ENCODE measurements around the gene PDE1C.
A peak's percentile ranks its signal among the peaks of the same experiment; 100 is the strongest.

PDE1C gene

DNA sequence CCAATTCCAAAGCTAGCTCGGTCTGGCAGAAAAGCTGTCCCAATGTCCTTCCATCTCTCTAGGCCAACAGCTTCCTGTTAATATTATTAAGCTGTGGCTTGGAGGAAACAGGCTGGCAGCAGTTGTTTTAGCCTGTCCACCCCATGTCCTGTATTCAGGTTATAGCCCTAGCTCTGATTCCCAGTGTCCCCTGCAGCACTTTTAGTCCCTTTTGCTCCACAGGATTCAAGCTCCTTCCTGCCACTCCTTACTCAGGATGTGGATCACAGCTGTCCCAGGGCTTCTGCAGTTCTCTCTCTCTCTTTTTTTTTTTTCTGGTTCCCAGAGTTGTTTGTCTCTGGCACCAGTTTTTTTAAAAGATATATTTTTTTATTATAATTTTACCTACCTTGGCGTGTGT lies 298.0 kb downstream of the PDE1C start:
- no peak for DNase-seq (ENCODE audit: low spot score)

DNA sequence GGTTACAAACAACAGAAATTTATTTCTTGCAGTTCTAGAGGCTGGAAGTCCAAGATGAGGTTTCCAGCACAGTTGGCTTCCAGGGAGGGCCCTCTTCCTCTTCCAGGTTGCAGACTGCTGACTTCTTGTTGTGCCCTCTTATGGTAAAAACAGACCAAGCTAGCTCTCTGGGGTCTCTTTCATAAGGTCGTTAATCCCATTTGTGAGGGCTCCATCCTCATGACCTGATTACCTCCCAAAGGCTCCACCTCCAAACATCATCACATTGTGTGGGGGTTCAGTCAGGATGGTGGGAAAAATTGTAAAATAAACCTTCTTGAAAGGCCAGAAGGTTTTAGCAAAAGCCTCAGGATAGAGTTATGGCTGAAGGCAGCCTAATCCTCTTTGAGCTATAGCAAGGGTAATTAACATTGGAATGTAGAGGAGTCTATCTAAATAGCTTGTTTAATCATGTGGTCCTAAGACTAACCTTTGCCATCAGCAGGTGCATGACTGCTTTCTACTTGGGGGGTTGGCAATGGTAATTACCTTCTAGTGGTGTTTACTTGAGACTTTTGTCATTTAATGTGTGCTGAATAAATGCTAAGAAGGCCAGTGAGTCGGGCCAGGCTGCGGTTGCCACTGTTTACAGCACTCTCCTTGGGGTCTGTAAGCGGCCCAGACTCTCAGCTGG lies 302.4 kb downstream of the PDE1C start:
- peak; percentile 56 for DNase-seq (ENCODE audit: low spot score)

- no peak for DNase-seq (ENCODE audit: low spot score)
These were observed 305.7 kb downstream of the PDE1C start for GRCh38 chr7:31764462-31764861.

- DNase-seq (ENCODE audit: low spot score): no peak
These were observed 306.7 kb downstream of the PDE1C start for GRCh38 chr7:31763548-31763947.

DNA sequence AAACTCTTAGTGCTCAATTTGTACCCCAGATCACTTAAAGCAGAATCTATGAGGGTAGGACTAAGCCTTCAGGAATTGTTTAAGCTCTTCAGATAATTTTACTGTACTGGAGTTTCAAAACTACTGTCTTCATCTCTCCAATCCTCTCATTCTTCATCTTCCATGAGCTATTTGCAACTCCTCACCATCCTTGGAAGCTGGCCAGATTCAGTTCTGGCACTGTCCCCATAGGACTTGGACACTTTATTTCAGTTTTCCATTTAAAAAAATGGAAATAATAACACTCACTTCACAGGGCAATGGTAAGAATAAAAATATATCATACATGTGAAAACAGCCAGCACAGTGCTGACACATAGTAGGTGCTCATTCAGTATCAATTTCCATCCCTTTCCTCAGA lies 308.6 kb downstream of the PDE1C start:
- DNase-seq (ENCODE audit: low spot score): no peak

DNA sequence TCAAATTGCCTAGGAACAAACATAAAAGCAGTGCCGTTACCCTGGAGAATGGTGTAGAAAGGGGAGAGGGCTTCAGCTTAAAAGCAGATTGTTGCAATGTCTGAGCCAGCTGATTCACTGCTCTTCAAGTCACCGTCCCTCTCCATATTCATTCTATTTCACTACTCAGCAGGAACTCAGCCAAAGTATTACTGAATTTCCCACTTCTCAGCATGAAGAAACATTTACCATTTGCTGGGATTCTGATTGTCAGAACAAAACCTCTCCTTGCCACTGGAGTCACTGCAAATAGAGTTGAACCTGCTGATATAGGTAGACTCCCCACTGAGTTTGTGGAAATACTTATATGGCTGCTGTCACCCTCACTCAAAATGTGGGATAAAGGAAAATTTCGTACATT lies 311.5 kb downstream of the PDE1C start:
- DNase-seq (ENCODE audit: low spot score): no peak

DNA sequence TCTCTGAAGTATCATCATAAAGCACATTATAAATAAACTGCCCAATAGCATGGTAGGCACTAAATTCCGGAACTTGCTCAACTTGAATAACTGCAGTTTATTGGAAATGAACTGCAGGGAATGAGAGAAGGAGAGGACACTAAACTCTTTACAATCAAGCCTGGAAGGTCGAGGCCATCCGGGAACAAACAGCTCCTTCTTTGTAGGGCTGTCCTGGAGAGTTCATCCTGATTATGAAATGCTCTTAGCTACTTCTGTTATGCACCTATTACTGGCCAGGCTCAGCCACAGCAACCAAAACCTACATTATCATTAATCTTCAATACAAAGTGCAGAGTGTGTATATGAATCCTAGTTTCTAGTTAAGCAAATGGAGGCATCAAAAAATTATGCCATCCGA lies 318.5 kb downstream of the PDE1C start:
- DNase-seq (ENCODE audit: low spot score): no peak

DNA sequence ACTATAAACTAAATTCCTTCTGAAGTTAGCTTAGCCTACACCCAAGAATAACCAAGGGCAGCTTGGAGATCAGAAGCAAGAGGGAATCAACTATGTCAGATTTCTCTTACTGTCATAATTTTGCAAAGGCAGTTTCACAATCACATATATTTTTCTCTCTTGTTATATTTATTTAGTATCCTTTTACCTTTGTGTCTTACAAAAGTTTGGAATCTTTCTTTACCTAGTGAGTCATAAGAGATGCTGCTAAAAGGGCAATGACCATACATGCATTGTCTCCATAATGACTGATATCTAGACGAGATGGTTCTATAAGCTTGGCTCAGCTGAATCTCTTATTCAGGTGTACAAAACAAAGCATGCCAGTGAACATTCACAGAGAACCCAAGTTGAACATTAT lies 322.1 kb downstream of the PDE1C start:
- DNase-seq (ENCODE audit: low spot score): no peak

GRCh38 chr7:31747553-31747952 lies 322.7 kb downstream of the PDE1C start:
- DNase-seq (ENCODE audit: low spot score): no peak

DNA sequence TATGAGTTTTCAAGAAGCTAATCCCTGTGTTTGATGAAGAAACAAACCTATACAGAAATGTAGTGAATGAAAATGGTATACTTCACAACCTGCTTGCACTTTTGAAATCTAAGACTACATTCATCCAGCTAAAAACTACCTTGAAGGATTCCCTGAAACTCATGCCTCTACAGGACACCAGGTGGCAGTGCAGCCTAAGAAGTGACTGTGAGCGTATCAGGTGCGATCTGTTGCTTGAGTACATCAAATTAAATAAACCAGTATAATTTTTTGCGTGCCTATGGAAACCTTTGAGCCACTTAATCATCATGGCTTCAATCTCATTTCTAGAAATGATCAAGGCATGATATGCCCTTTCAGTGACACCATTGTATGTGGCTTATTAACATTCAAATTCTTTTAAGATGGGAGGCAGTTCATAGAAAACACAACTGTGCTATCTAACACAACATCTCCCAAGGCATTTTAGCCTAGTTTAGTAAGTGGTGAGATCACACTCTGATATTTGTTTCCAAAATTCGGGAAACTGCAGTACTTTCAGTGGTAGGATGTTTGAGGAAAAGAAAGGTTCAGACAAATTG lies 325.8 kb downstream of the PDE1C start:
- DNase-seq (ENCODE audit: low spot score): peak; percentile 74

DNA sequence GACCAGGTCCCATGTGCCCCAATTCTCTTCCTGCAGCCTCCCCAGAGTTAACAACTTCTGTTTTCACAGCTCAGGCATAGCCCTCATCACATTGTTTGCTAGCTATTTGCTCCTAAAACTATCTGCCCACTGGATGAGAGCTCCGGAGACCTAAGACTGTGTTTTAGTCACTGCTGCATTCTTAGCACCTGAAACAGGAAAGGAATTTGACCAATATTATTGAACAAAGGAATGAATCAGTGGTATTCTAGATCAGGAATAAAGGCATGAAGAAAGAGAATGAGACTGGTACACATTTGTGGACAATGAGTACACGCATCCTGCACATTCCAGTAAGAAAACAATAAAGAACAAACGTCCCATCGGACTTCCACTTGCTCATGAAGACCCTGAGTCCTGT lies 328.4 kb downstream of the PDE1C start:
- no peak for DNase-seq (ENCODE audit: low spot score)

- DNase-seq (ENCODE audit: low spot score): peak; percentile 79
These were observed 333.9 kb downstream of the PDE1C start for GRCh38 chr7:31735991-31736982.

DNA sequence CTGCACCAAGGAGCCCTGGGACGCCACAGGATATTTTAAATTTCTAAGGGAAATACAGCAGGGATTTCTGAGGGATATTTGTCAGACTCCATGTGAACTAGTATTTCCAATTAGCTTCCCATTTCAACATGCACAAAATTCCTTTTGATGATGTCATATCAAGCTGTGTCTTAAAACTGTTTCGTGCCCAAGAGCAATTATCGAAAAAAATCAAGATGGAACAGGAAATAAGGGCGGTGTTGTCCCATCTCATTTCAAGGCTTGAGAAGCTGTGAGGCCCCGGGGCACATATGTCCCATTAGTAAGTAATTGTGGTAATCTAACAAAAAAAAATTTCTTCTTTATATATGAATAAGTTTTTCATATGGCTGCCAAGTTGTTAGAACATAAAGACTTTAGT lies 335.8 kb downstream of the PDE1C start:
- DNase-seq (ENCODE audit: low spot score): no peak

- no peak for DNase-seq (ENCODE audit: low spot score)
These were observed 340.9 kb downstream of the PDE1C start for GRCh38 chr7:31729195-31729804.

DNA sequence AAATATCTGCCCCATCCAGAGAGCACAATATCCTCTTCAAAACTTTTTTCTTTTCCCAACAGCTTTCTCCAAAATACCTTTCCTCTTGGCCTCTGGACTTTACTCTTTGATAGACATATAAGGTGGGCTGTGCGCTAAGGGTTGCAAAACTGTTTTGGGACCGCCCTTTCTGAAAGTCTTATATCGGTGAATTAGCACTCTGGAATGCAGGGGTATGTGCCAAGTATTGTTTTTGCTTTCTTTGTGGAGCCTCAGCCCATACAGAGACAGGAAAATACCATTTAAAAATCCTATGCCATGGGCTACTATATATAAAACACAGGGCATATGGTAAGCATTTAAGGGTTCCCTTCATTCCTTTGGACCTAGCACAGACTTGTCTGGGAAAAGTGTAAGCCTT lies 345.5 kb downstream of the PDE1C start:
- DNase-seq (ENCODE audit: low spot score): no peak

DNA sequence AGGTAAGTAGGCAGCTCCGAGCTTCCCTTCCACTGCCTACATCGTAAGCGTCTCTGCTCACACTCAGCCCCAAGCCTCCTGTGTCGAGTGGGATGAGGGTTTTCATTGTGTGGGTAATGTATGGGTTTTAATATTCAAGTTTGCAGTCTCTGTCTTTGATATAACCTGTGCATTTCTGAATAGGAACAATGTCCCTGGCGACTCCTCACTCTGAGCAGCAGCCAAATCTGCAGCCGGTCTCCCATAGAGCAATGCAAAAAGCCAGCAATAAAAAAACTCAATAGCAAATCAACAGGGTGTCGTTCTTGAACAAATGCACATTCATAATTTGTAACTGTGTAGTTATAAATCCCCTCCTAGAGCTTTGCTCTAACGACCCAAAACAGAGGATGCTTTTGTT lies 349.8 kb downstream of the PDE1C start:
- DNase-seq (ENCODE audit: low spot score): no peak

DNA sequence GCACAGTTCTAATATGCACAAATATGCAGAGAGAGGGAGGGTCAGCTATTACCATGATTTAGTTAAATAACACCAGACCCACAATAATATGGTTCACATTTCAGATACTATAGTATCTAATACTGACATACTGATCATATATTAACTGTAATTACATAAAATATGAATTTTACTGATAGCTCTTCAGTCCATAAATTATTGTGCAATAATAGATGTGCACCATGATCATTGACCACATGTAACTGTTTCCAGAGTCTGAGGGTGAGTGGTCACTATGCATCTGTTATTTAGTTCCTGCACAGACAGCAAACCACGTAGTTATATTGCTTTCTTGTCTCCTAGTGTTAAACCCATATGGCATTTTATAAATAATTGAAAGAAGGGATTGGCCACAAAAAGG lies 353.9 kb downstream of the PDE1C start:
- DNase-seq (ENCODE audit: low spot score): no peak

DNA sequence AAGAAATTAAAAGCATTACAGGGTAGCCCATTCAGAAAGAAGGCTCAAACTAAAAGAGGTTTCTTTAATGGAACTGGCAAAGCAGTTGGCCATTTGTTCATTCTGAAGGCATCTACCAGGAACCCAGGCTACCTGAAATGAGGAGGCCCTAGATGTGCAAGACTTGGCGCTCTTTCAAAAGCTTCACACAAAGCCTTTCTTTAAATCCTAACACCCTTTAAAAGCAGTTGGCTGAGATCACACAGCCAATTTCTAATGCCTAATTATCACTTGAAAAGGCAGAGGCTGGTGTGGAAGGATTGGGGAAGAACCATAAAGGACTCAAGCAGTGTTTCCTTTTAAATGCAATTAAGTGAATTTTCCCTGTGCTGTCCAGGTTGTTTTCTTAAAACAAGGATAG lies 360.0 kb downstream of the PDE1C start:
- no peak for DNase-seq (ENCODE audit: low spot score)

- DNase-seq (ENCODE audit: low spot score): no peak
These were observed 363.1 kb downstream of the PDE1C start for GRCh38 chr7:31707089-31707488.

DNA sequence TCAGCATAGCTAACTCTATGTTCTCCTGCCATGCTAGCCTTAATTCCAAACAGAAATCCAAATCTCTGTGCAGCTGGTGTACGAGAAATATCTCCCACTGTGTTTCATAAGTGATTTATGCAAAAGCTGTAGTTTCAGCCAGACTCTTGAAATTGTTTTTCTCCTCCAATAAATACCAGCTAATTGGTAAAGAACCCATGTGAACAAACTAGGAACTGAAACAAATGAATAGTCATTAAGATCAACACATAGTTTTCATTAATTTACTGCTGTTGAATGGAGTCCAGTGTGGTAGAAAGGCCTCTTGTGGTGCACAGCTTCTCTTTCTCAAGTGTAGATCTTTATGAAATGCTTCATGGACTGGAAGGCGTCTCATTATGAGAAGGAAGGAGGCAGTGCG lies 364.8 kb downstream of the PDE1C start:
- DNase-seq (ENCODE audit: low spot score): no peak

DNA sequence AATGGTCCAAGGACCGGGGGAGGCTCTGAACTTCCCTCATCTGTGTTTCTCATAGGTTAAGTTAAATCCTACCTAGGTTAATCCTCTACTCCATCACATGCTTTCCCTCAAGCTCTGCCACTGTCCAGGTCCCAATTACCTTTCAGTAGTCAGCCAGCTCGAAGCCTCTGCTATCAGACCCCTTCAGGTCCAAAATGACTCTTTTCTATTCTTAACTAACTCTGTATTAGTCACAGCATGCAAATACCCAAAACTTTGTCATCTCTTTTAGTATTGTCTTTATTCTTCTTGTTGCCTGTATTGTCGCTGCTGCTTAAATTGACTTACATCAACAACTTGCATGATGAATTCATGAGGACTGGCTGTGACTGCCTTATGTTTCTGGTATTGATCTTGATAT lies 367.9 kb downstream of the PDE1C start:
- no peak for DNase-seq (ENCODE audit: low spot score)

Measured in ecto neural progenitor cell (in vitro differentiated cells).